SK-N-SH treated with all-trans-retinoic acid at 6 μM for 48 hours (cell line): ENCODE results near the gene NFASC.

Experiments used
- ATAC-seq: fragments of 200-7000 bp; cut with Tn5 transposase; 3 replicates; pipeline ENCODE4 v1.9.1; 2020; ENCODE audit warnings: mild to moderate bottlenecking, moderate library complexity
- BACH2 ChIP-seq: fragments of 250-450 bp; sonication (Bioruptor Pico); IDR thresholded peaks from 2 replicates; pipeline ENCODE4 v1.9.0; 2021; ENCODE audit warnings: mild to moderate bottlenecking, borderline replicate concordance
- ESRRG ChIP-seq: fragments of 250-450 bp; sonication (Bioruptor Pico); IDR thresholded peaks from 2 replicates; pipeline ENCODE4 v1.6.1; 2021; ENCODE audit warnings: mild to moderate bottlenecking
- GLIS3 ChIP-seq: fragments of 250-450 bp; sonication (Bioruptor Pico); IDR thresholded peaks from 2 replicates; pipeline ENCODE4 v1.5.0; 2020; ENCODE audit warnings: mild to moderate bottlenecking, moderate library complexity
- ISL1 ChIP-seq: fragments of 250-450 bp; sonication (Bioruptor Pico); IDR thresholded peaks from 2 replicates; pipeline ENCODE4 v2.1.2; 2022; ENCODE audit warnings: mild to moderate bottlenecking, moderate library complexity
- OSR1 ChIP-seq: fragments of 250-450 bp; sonication (Bioruptor Pico); IDR thresholded peaks from 2 replicates; pipeline ENCODE4 v1.8.0; 2022; ENCODE audit warnings: moderate library complexity, mild to moderate bottlenecking, inconsistent platforms
- PPARA ChIP-seq: fragments of 250-450 bp; sonication (Bioruptor Pico); IDR thresholded peaks from 2 replicates; pipeline ENCODE4 v1.5.0; 2020; ENCODE audit warnings: mild to moderate bottlenecking, borderline replicate concordance
- RARB ChIP-seq: fragments of 250-450 bp; sonication (Bioruptor Pico); IDR thresholded peaks from 2 replicates; pipeline ENCODE4 v1.8.0; 2021; ENCODE audit warnings: mild to moderate bottlenecking, moderate library complexity
- SNAI2 ChIP-seq: fragments of 250-450 bp; sonication (Bioruptor Pico); IDR thresholded peaks from 2 replicates; pipeline ENCODE4 v1.5.0; 2020; ENCODE audit warnings: mild to moderate bottlenecking, moderate library complexity
- TCF4 ChIP-seq: fragments of 250-450 bp; sonication (Bioruptor Pico); IDR thresholded peaks from 2 replicates; pipeline ENCODE4 v1.8.0; 2021; ENCODE audit warnings: mild to moderate bottlenecking, moderate library complexity, borderline replicate concordance
- TOX ChIP-seq: fragments of 250-450 bp; sonication (Bioruptor Pico); IDR thresholded peaks from 2 replicates; pipeline ENCODE4 v1.8.0; 2021; ENCODE audit warnings: mild to moderate bottlenecking, moderate library complexity, borderline replicate concordance
- ZFP3 ChIP-seq: fragments of 250-450 bp; sonication (Bioruptor Pico); IDR thresholded peaks from 2 replicates; pipeline ENCODE4 v1.5.0; 2020; ENCODE audit warnings: mild to moderate bottlenecking, moderate library complexity
- ZFP30 ChIP-seq: fragments of 450-650 bp; formaldehyde crosslinking; IDR thresholded peaks from 2 replicates; pipeline ENCODE4 v1.5.0; 2022; ENCODE audit warnings: mild to moderate bottlenecking, moderate library complexity
- ZNF565 ChIP-seq: fragments of 450-650 bp; formaldehyde crosslinking; conservative IDR thresholded peaks from 2 replicates; pipeline ENCODE4 v1.5.0; 2020; ENCODE audit warnings: low read depth, mild to moderate bottlenecking, moderate library complexity
- ZNF70 ChIP-seq: fragments of 450-650 bp; formaldehyde crosslinking; IDR thresholded peaks from 2 replicates; pipeline ENCODE4 v1.5.0; 2020; ENCODE audit warnings: mild to moderate bottlenecking, moderate library complexity
- ZNF8 ChIP-seq: fragments of 450-650 bp; formaldehyde crosslinking; IDR thresholded peaks from 2 replicates; pipeline ENCODE4 v1.5.0; 2020; ENCODE audit warnings: mild to moderate bottlenecking, moderate library complexity
- TF ChIP-seq, protein P1 (sequence below): fragments of 250-450 bp; sonication (Bioruptor Pico); IDR thresholded peaks from 2 replicates; pipeline ENCODE4 v1.5.1; 2021; ENCODE audit warnings: mild to moderate bottlenecking, moderate library complexity
- TF ChIP-seq, protein P2 (sequence below): fragments of 250-450 bp; sonication (Bioruptor Pico); IDR thresholded peaks from 2 replicates; pipeline ENCODE4 v1.8.0; 2020; ENCODE audit warnings: mild to moderate bottlenecking, moderate library complexity, borderline replicate concordance
- TF ChIP-seq, protein P3 (sequence below): fragments of 250-450 bp; sonication (Bioruptor Pico); IDR thresholded peaks from 2 replicates; pipeline ENCODE4 v1.8.0; 2021; ENCODE audit warnings: low read depth, mild to moderate bottlenecking, moderate library complexity, borderline replicate concordance
- TF ChIP-seq, protein P4 (sequence below): fragments of 250-450 bp; sonication (Bioruptor Pico); IDR thresholded peaks from 2 replicates; pipeline ENCODE4 v1.5.0; 2020; ENCODE audit warnings: mild to moderate bottlenecking, moderate library complexity

The NFASC gene

DNA sequence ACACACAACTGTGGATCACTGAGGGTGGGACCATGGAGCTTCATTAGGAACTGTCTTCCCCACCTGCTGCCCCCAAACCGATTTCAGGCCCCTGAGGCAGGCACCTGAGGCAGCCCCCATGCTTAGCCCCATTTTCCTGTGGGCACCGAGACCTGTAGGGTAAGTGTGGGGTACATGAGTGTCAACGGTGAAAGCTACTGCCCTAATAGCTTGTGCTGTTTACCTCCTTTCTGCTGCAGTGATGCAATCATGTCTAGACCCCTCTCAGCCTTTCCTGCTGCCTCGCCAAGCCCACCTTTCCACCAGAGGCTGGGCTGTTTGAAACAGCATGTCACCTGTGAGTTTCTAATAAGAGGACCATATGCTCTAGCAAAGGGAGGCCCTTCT, 53.0 kb downstream of the NFASC start:
- ATAC-seq: no peak
- TF ChIP-seq GLIS3 (CRISPR knock-in tag): no peak
- TF ChIP-seq TOX (CRISPR knock-in tag): no peak
- TF ChIP-seq ZNF8 (CRISPR knock-in tag): no peak
- TF ChIP-seq RARB: no peak
- TF ChIP-seq PPARA: no peak
- TF ChIP-seq, protein P1, sequence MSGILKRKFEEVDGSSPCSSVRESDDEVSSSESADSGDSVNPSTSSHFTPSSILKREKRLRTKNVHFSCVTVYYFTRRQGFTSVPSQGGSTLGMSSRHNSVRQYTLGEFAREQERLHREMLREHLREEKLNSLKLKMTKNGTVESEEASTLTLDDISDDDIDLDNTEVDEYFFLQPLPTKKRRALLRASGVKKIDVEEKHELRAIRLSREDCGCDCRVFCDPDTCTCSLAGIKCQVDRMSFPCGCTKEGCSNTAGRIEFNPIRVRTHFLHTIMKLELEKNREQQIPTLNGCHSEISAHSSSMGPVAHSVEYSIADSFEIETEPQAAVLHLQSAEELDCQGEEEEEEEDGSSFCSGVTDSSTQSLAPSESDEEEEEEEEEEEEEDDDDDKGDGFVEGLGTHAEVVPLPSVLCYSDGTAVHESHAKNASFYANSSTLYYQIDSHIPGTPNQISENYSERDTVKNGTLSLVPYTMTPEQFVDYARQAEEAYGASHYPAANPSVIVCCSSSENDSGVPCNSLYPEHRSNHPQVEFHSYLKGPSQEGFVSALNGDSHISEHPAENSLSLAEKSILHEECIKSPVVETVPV: no peak
- no peak for TF ChIP-seq ISL1
- TF ChIP-seq TCF4 (CRISPR knock-in tag): no peak
- TF ChIP-seq, protein P2, sequence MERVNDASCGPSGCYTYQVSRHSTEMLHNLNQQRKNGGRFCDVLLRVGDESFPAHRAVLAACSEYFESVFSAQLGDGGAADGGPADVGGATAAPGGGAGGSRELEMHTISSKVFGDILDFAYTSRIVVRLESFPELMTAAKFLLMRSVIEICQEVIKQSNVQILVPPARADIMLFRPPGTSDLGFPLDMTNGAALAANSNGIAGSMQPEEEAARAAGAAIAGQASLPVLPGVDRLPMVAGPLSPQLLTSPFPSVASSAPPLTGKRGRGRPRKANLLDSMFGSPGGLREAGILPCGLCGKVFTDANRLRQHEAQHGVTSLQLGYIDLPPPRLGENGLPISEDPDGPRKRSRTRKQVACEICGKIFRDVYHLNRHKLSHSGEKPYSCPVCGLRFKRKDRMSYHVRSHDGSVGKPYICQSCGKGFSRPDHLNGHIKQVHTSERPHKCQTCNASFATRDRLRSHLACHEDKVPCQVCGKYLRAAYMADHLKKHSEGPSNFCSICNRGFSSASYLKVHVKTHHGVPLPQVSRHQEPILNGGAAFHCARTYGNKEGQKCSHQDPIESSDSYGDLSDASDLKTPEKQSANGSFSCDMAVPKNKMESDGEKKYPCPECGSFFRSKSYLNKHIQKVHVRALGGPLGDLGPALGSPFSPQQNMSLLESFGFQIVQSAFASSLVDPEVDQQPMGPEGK (CRISPR knock-in tag): no peak
- TF ChIP-seq, protein P3, sequence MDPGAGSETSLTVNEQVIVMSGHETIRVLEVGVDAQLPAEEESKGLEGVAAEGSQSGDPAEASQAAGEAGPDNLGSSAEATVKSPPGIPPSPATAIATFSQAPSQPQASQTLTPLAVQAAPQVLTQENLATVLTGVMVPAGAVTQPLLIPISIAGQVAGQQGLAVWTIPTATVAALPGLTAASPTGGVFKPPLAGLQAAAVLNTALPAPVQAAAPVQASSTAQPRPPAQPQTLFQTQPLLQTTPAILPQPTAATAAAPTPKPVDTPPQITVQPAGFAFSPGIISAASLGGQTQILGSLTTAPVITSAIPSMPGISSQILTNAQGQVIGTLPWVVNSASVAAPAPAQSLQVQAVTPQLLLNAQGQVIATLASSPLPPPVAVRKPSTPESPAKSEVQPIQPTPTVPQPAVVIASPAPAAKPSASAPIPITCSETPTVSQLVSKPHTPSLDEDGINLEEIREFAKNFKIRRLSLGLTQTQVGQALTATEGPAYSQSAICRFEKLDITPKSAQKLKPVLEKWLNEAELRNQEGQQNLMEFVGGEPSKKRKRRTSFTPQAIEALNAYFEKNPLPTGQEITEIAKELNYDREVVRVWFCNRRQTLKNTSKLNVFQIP (CRISPR knock-in tag): no peak
- TF ChIP-seq, protein P4, sequence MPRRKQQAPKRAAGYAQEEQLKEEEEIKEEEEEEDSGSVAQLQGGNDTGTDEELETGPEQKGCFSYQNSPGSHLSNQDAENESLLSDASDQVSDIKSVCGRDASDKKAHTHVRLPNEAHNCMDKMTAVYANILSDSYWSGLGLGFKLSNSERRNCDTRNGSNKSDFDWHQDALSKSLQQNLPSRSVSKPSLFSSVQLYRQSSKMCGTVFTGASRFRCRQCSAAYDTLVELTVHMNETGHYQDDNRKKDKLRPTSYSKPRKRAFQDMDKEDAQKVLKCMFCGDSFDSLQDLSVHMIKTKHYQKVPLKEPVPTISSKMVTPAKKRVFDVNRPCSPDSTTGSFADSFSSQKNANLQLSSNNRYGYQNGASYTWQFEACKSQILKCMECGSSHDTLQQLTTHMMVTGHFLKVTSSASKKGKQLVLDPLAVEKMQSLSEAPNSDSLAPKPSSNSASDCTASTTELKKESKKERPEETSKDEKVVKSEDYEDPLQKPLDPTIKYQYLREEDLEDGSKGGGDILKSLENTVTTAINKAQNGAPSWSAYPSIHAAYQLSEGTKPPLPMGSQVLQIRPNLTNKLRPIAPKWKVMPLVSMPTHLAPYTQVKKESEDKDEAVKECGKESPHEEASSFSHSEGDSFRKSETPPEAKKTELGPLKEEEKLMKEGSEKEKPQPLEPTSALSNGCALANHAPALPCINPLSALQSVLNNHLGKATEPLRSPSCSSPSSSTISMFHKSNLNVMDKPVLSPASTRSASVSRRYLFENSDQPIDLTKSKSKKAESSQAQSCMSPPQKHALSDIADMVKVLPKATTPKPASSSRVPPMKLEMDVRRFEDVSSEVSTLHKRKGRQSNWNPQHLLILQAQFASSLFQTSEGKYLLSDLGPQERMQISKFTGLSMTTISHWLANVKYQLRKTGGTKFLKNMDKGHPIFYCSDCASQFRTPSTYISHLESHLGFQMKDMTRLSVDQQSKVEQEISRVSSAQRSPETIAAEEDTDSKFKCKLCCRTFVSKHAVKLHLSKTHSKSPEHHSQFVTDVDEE (CRISPR knock-in tag): no peak
- TF ChIP-seq ESRRG (CRISPR knock-in tag): no peak
- TF ChIP-seq ZFP30 (CRISPR knock-in tag): no peak
- TF ChIP-seq ZNF70 (CRISPR knock-in tag): no peak
- no peak for TF ChIP-seq ZFP3
- TF ChIP-seq ZNF565 (CRISPR knock-in tag): no peak
- TF ChIP-seq OSR1 (CRISPR knock-in tag): no peak
- TF ChIP-seq, all 23 proteins: peak for 0

DNA sequence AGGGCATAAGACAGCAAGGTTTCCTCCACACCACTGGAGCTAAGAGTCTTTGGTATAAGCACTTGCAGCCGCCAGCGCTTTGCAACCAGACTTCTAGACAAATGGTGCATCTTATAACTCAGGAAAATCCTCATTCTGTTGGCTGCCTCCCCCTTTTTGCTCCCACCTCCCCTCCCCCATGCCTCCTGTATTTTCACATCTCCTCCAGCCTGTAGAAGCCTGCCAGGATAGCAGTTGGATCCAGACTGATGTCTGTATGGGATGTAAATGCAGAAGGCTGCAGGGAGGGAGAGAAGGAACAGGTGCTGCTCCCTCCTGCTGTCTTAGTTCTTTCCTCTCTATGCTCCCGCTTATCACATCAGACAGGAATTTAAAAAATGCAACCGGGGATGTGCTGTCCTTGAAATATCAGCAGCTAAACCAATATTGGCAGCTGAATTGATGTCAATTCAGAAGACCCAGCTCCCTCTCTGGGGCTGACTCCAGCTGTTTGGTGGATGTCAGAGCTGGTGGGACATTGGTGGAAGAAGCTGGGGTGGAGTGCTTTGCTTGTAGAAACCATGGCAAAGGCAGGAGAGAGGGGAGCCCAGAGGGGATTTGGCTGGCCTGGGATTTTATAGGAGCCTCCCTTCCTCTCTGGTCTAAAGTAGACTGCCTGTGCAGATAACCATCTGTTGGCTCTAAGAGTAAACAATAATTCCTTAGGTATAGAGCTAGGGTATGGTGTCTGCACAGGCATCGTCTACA, 53.5 kb downstream of the NFASC start:
- no peak for TF ChIP-seq ESRRG (CRISPR knock-in tag)
- TF ChIP-seq, protein P3 (CRISPR knock-in tag): no peak
- no peak for TF ChIP-seq GLIS3 (CRISPR knock-in tag)
- TF ChIP-seq PPARA: no peak
- TF ChIP-seq, protein P4 (CRISPR knock-in tag): no peak
- TF ChIP-seq BACH2 (CRISPR knock-in tag): no peak
- TF ChIP-seq TOX (CRISPR knock-in tag): no peak
- no peak for TF ChIP-seq ZNF8 (CRISPR knock-in tag)
- no peak for TF ChIP-seq SNAI2 (CRISPR knock-in tag)
- no peak for TF ChIP-seq ZNF565 (CRISPR knock-in tag)
- peak; percentile 42 for ATAC-seq
